H9 (cell line): ENCODE measurements around the gene CHMP2A. TPM values are rescaled to one million over a fixed set of nuclear protein-coding genes. Genes with fewer than 3 reads are reported as not detected.

ENCODE experiments used
- DNase-seq: peaks from one replicate; pipeline ENCODE4 v3.0.0-alpha.2; 2017
- H2AFZ ChIP-seq: one replicate; pipeline ENCODE4 v1.6.1; 2013; ENCODE audit warnings: mild to moderate bottlenecking, low read length, control low read depth, moderate library complexity
- H2AK5ac ChIP-seq: 2 replicates; pipeline ENCODE4 v1.6.1; 2013; ENCODE audit warnings: low read length, control low read depth, mixed read lengths; ENCODE audit not compliant: insufficient read length
- H2BK120ac ChIP-seq: one replicate; pipeline ENCODE4 v1.6.1; 2013; ENCODE audit warnings: low read depth, mild to moderate bottlenecking, low read length, control low read depth, inconsistent platforms; ENCODE audit not compliant: poor library complexity, severe bottlenecking
- H2BK12ac ChIP-seq: 2 replicates; pipeline ENCODE4 v1.6.1; 2013; ENCODE audit warnings: low read length, control low read depth, mixed read lengths, low read depth; ENCODE audit not compliant: insufficient read length
- H2BK15ac ChIP-seq: 2 replicates; pipeline ENCODE4 v1.6.1; 2013; ENCODE audit warnings: low read depth, low read length, control low read depth
- H2BK20ac ChIP-seq: one replicate; pipeline ENCODE4 v1.6.1; 2013; ENCODE audit warnings: low read depth, mild to moderate bottlenecking, low read length, control low read depth, inconsistent platforms; ENCODE audit not compliant: poor library complexity, severe bottlenecking
- H2BK5ac ChIP-seq: 2 replicates; pipeline ENCODE4 v1.6.1; 2013; ENCODE audit warnings: low read length, control low read depth, mixed read lengths; ENCODE audit not compliant: insufficient read length
- H3K14ac ChIP-seq: 2 replicates; pipeline ENCODE4 v1.6.1; 2013; ENCODE audit warnings: low read length, control low read depth; ENCODE audit not compliant: insufficient read depth
- H3K18ac ChIP-seq: 2 replicates; pipeline ENCODE4 v1.6.1; 2013; ENCODE audit warnings: low read depth, mild to moderate bottlenecking, mixed read lengths, low read length, control low read depth; ENCODE audit not compliant: insufficient read length
- H3K23ac ChIP-seq: 2 replicates; pipeline ENCODE4 v1.6.1; 2013; ENCODE audit warnings: low read length, control low read depth, mixed read lengths, low read depth; ENCODE audit not compliant: insufficient read length
- H3K23me2 ChIP-seq: 2 replicates; pipeline ENCODE4 v1.6.1; 2013; ENCODE audit warnings: low read depth, mild to moderate bottlenecking, mixed read lengths, low read length, control low read depth; ENCODE audit not compliant: insufficient read length, poor library complexity, severe bottlenecking
- H3K27ac ChIP-seq: 2 replicates; pipeline ENCODE4 v1.5.1; 2013; ENCODE audit warnings: low read length, control low read depth, mixed read lengths, low read depth; ENCODE audit not compliant: insufficient read length
- H3K27me3 ChIP-seq: 2 replicates; pipeline ENCODE4 v1.6.1; 2013; ENCODE audit warnings: low read length, control low read depth, inconsistent platforms; ENCODE audit not compliant: insufficient read depth
- H3K4ac ChIP-seq: 2 replicates; pipeline ENCODE4 v1.6.1; 2013; ENCODE audit warnings: low read depth, mild to moderate bottlenecking, control low read depth, inconsistent platforms, low read length, moderate library complexity
- H3K4me1 ChIP-seq: 2 replicates; pipeline ENCODE4 v1.6.1; 2013; ENCODE audit warnings: low read length, control low read depth, inconsistent platforms; ENCODE audit not compliant: insufficient read depth
- H3K4me2 ChIP-seq: 2 replicates; pipeline ENCODE4 v1.6.1; 2013; ENCODE audit warnings: low read length, control low read depth, mixed read lengths; ENCODE audit not compliant: insufficient read length, insufficient read depth
- H3K56ac ChIP-seq: 2 replicates; pipeline ENCODE4 v1.6.1; 2013; ENCODE audit warnings: low read depth, mild to moderate bottlenecking, mixed read lengths, low read length, control low read depth; ENCODE audit not compliant: insufficient read length
- H3K79me1 ChIP-seq: 2 replicates; pipeline ENCODE4 v1.6.1; 2013; ENCODE audit warnings: low read depth, mild to moderate bottlenecking, moderate library complexity, low read length, control low read depth, inconsistent platforms; ENCODE audit not compliant: insufficient read depth, poor library complexity, severe bottlenecking
- H3K79me2 ChIP-seq: 2 replicates; pipeline ENCODE4 v1.6.1; 2013; ENCODE audit warnings: low read length, control low read depth, inconsistent platforms; ENCODE audit not compliant: insufficient read depth
- H3K9ac ChIP-seq: 2 replicates; pipeline ENCODE4 v1.6.1; 2013; ENCODE audit warnings: low read length, control low read depth, mixed read lengths; ENCODE audit not compliant: insufficient read length; ENCODE audit errors: extremely low read depth
- H3K9me3 ChIP-seq: one replicate; pipeline ENCODE4 v1.6.1; 2013; ENCODE audit warnings: low read depth, low read length, inconsistent platforms; ENCODE audit not compliant: control insufficient read depth
- H3T11ph ChIP-seq: one replicate; pipeline ENCODE4 v1.6.1; 2013; ENCODE audit warnings: mild to moderate bottlenecking, low read length, control low read depth, inconsistent platforms
- H4K20me1 ChIP-seq: one replicate; pipeline ENCODE4 v1.6.1; 2013; ENCODE audit not compliant: control insufficient read depth, insufficient read length, insufficient read depth
- H4K5ac ChIP-seq: 2 replicates; pipeline ENCODE4 v1.6.1; 2013; ENCODE audit warnings: low read depth, mild to moderate bottlenecking, mixed read lengths, low read length, control low read depth; ENCODE audit not compliant: insufficient read length
- H4K8ac ChIP-seq: replicated peaks from 2 replicates; pipeline ENCODE4 v1.6.1; 2013; ENCODE audit warnings: low read length, control low read depth, mixed read lengths, low read depth; ENCODE audit not compliant: insufficient read length
- H4K91ac ChIP-seq: 2 replicates; pipeline ENCODE4 v1.6.1; 2013; ENCODE audit warnings: low read depth, mild to moderate bottlenecking, moderate library complexity, mixed read lengths, low read length, control low read depth; ENCODE audit not compliant: insufficient read length
- H3K27ac Mint-ChIP-seq, 3 experiments: 2 replicates in 2 of 3; 3 replicates in 1 of 3; pipeline ENCODE4 v1.8.0; 2020 to 2021; ENCODE audit warnings: mixed read lengths in 3 of 3, mild to moderate bottlenecking in 1 of 3, moderate library complexity in 1 of 3
- H3K27me3 Mint-ChIP-seq: 2 replicates; pipeline ENCODE4 v1.8.0; 2021; ENCODE audit warnings: low read depth, mild to moderate bottlenecking, moderate library complexity, mixed read lengths
- H3K36me3 Mint-ChIP-seq, 3 experiments: 2 replicates in 2 of 3; 3 replicates in 1 of 3; pipeline ENCODE4 v1.8.0; 2020 to 2021; ENCODE audit warnings: low read depth in 3 of 3, mixed read lengths in 3 of 3; ENCODE audit not compliant: insufficient read depth in 1 of 3
- H3K4me1 Mint-ChIP-seq, 2 experiments: 2 replicates each; pipeline ENCODE4 v1.8.0; 2020; ENCODE audit warnings: mixed read lengths in 2 of 2
- H3K4me3 Mint-ChIP-seq, 2 experiments: 2 replicates in 1 of 2; 3 replicates in 1 of 2; pipeline ENCODE4 v1.8.0; 2020 to 2021; ENCODE audit warnings: mild to moderate bottlenecking in 2 of 2, mixed read lengths in 2 of 2, moderate library complexity in 1 of 2
- H3K9me3 Mint-ChIP-seq, 2 experiments: 2 replicates in 1 of 2; 3 replicates in 1 of 2; pipeline ENCODE4 v1.8.0; 2020; ENCODE audit warnings: mild to moderate bottlenecking in 2 of 2, mixed read lengths in 2 of 2, moderate library complexity in 1 of 2
- CTCF ChIP-seq: fragments of 200-600 bp; sonication (generic); conservative IDR thresholded peaks from 3 replicates; pipeline ENCODE4 v1.8.0; 2021; ENCODE audit warnings: antibody characterized with exemption, mild to moderate bottlenecking
- WGBS: extraction: QIAGEN DNeasy Blood & Tissue Kit; methylation state at CpG from one replicate; pipeline ENCODE4 v1.1.7; 2013; ENCODE audit warnings: missing lambda C conversion rate, low lambda C conversion rate, mixed read lengths; ENCODE audit not compliant: insufficient read length; ENCODE audit errors: extremely low coverage; 5-methylcytosine and 5-hydroxymethylcytosine counted together
- total RNA-seq: library from RNA; stranded (reverse); gene quantifications from 2 replicates; pipeline ENCODE4 v1.2.1, GENCODE V29; 2021

Gene CHMP2A
- total RNA-seq, 1 experiment from 2014 or later: 109 TPM

- no peak overlapping the region for H2AK5ac ChIP-seq
- H2BK5ac ChIP-seq: no peak overlapping the region
- H3K9me3 ChIP-seq: no peaks in the 10 kb centered on the region
- no peak overlapping the region for H4K8ac ChIP-seq
- H4K91ac ChIP-seq: no peak overlapping the region
- no peak overlapping the region for H2BK120ac ChIP-seq
- H3K4me1 Mint-ChIP-seq: peaks cover 19 to 20% of the 10 kb centered on the region in 2 experiments
- H3K4me1 ChIP-seq: peaks cover 4% of the 10 kb centered on the region; the same call in 1 of the 2 replicates
- H3T11ph ChIP-seq: no peak overlapping the region
- H3K27ac Mint-ChIP-seq: peak overlapping the region in 1 of 3 experiments; percentile 85; a peak in 3 of 7 replicates
- H2BK20ac ChIP-seq: no peak overlapping the region
- peaks cover 57 to 77% (median 72%) of the 10 kb centered on the region in 3 experiments for H3K36me3 Mint-ChIP-seq
- H3K27me3 Mint-ChIP-seq: peaks cover 11% of the 10 kb centered on the region
- WGBS: no CpG with 5 or more reads among the region's 18 CpGs
- no peak for TF ChIP-seq CTCF
- H3K9me3 Mint-ChIP-seq: no peaks in the 10 kb centered on the region; a peak in 1 of 5 replicates
- no peak overlapping the region for H2AFZ ChIP-seq
- no peak for DNase-seq
- H3K14ac ChIP-seq: no peak overlapping the region
- H3K4me3 Mint-ChIP-seq: peak overlapping the region in 1 of 2 experiments; percentile 43; a peak in 2 of 5 replicates
- no peak overlapping the region for H3K23ac ChIP-seq
- no peak overlapping the region for H3K4ac ChIP-seq
- H3K23me2 ChIP-seq: peaks cover 11% of the 10 kb centered on the region
- H3K18ac ChIP-seq: no peak overlapping the region
- H3K56ac ChIP-seq: no peak overlapping the region
- H3K79me2 ChIP-seq: peaks cover 26% of the 10 kb centered on the region
- no peak overlapping the region for H3K9ac ChIP-seq
- H2BK12ac ChIP-seq: no peak overlapping the region
- H3K4me2 ChIP-seq: no peak overlapping the region
- H3K79me1 ChIP-seq: peaks cover 14% of the 10 kb centered on the region
- no peak overlapping the region for H3K27ac ChIP-seq
- no peak overlapping the region for H2BK15ac ChIP-seq
- H3K27me3 ChIP-seq: peaks cover under 1% of the 10 kb centered on the region; the same call in 1 of the 2 replicates
- H4K5ac ChIP-seq: no peak overlapping the region
- peaks cover 7% of the 10 kb centered on the region for H4K20me1 ChIP-seq
Observed at GRCh38 chr19:58547323-58548312, 7.3 kb downstream of the CHMP2A start.
